H9 (cell line): ENCODE data around the gene SMAD3. TPM values are rescaled to one million over a fixed set of nuclear protein-coding genes. Genes with fewer than 3 reads are reported as not detected.

Source experiments
- DNase-seq: peaks from one replicate; pipeline ENCODE4 v3.0.0-alpha.2; 2017
- H2AFZ ChIP-seq: one replicate; pipeline ENCODE4 v1.6.1; 2013; ENCODE audit warnings: mild to moderate bottlenecking, low read length, control low read depth, moderate library complexity
- H2AK5ac ChIP-seq: 2 replicates; pipeline ENCODE4 v1.6.1; 2013; ENCODE audit warnings: low read length, control low read depth, mixed read lengths; ENCODE audit not compliant: insufficient read length
- H2BK120ac ChIP-seq: one replicate; pipeline ENCODE4 v1.6.1; 2013; ENCODE audit warnings: low read depth, mild to moderate bottlenecking, low read length, control low read depth, inconsistent platforms; ENCODE audit not compliant: poor library complexity, severe bottlenecking
- H2BK12ac ChIP-seq: 2 replicates; pipeline ENCODE4 v1.6.1; 2013; ENCODE audit warnings: low read length, control low read depth, mixed read lengths, low read depth; ENCODE audit not compliant: insufficient read length
- H2BK15ac ChIP-seq: 2 replicates; pipeline ENCODE4 v1.6.1; 2013; ENCODE audit warnings: low read depth, low read length, control low read depth
- H2BK20ac ChIP-seq: one replicate; pipeline ENCODE4 v1.6.1; 2013; ENCODE audit warnings: low read depth, mild to moderate bottlenecking, low read length, control low read depth, inconsistent platforms; ENCODE audit not compliant: poor library complexity, severe bottlenecking
- H2BK5ac ChIP-seq: 2 replicates; pipeline ENCODE4 v1.6.1; 2013; ENCODE audit warnings: low read length, control low read depth, mixed read lengths; ENCODE audit not compliant: insufficient read length
- H3K14ac ChIP-seq: 2 replicates; pipeline ENCODE4 v1.6.1; 2013; ENCODE audit warnings: low read length, control low read depth; ENCODE audit not compliant: insufficient read depth
- H3K18ac ChIP-seq: 2 replicates; pipeline ENCODE4 v1.6.1; 2013; ENCODE audit warnings: low read depth, mild to moderate bottlenecking, mixed read lengths, low read length, control low read depth; ENCODE audit not compliant: insufficient read length
- H3K23ac ChIP-seq: 2 replicates; pipeline ENCODE4 v1.6.1; 2013; ENCODE audit warnings: low read length, control low read depth, mixed read lengths, low read depth; ENCODE audit not compliant: insufficient read length
- H3K23me2 ChIP-seq: 2 replicates; pipeline ENCODE4 v1.6.1; 2013; ENCODE audit warnings: low read depth, mild to moderate bottlenecking, mixed read lengths, low read length, control low read depth; ENCODE audit not compliant: insufficient read length, poor library complexity, severe bottlenecking
- H3K27ac ChIP-seq: 2 replicates; pipeline ENCODE4 v1.5.1; 2013; ENCODE audit warnings: low read length, control low read depth, mixed read lengths, low read depth; ENCODE audit not compliant: insufficient read length
- H3K27me3 ChIP-seq: 2 replicates; pipeline ENCODE4 v1.6.1; 2013; ENCODE audit warnings: low read length, control low read depth, inconsistent platforms; ENCODE audit not compliant: insufficient read depth
- H3K4ac ChIP-seq: 2 replicates; pipeline ENCODE4 v1.6.1; 2013; ENCODE audit warnings: low read depth, mild to moderate bottlenecking, control low read depth, inconsistent platforms, low read length, moderate library complexity
- H3K4me1 ChIP-seq: 2 replicates; pipeline ENCODE4 v1.6.1; 2013; ENCODE audit warnings: low read length, control low read depth, inconsistent platforms; ENCODE audit not compliant: insufficient read depth
- H3K4me2 ChIP-seq: 2 replicates; pipeline ENCODE4 v1.6.1; 2013; ENCODE audit warnings: low read length, control low read depth, mixed read lengths; ENCODE audit not compliant: insufficient read length, insufficient read depth
- H3K56ac ChIP-seq: 2 replicates; pipeline ENCODE4 v1.6.1; 2013; ENCODE audit warnings: low read depth, mild to moderate bottlenecking, mixed read lengths, low read length, control low read depth; ENCODE audit not compliant: insufficient read length
- H3K79me1 ChIP-seq: 2 replicates; pipeline ENCODE4 v1.6.1; 2013; ENCODE audit warnings: low read depth, mild to moderate bottlenecking, moderate library complexity, low read length, control low read depth, inconsistent platforms; ENCODE audit not compliant: insufficient read depth, poor library complexity, severe bottlenecking
- H3K79me2 ChIP-seq: 2 replicates; pipeline ENCODE4 v1.6.1; 2013; ENCODE audit warnings: low read length, control low read depth, inconsistent platforms; ENCODE audit not compliant: insufficient read depth
- H3K9ac ChIP-seq: 2 replicates; pipeline ENCODE4 v1.6.1; 2013; ENCODE audit warnings: low read length, control low read depth, mixed read lengths; ENCODE audit not compliant: insufficient read length; ENCODE audit errors: extremely low read depth
- H3K9me3 ChIP-seq: one replicate; pipeline ENCODE4 v1.6.1; 2013; ENCODE audit warnings: low read depth, low read length, inconsistent platforms; ENCODE audit not compliant: control insufficient read depth
- H3T11ph ChIP-seq: one replicate; pipeline ENCODE4 v1.6.1; 2013; ENCODE audit warnings: mild to moderate bottlenecking, low read length, control low read depth, inconsistent platforms
- H4K20me1 ChIP-seq: one replicate; pipeline ENCODE4 v1.6.1; 2013; ENCODE audit not compliant: control insufficient read depth, insufficient read length, insufficient read depth
- H4K5ac ChIP-seq: 2 replicates; pipeline ENCODE4 v1.6.1; 2013; ENCODE audit warnings: low read depth, mild to moderate bottlenecking, mixed read lengths, low read length, control low read depth; ENCODE audit not compliant: insufficient read length
- H4K8ac ChIP-seq: replicated peaks from 2 replicates; pipeline ENCODE4 v1.6.1; 2013; ENCODE audit warnings: low read length, control low read depth, mixed read lengths, low read depth; ENCODE audit not compliant: insufficient read length
- H4K91ac ChIP-seq: 2 replicates; pipeline ENCODE4 v1.6.1; 2013; ENCODE audit warnings: low read depth, mild to moderate bottlenecking, moderate library complexity, mixed read lengths, low read length, control low read depth; ENCODE audit not compliant: insufficient read length
- H3K27ac Mint-ChIP-seq, 3 experiments: 2 replicates in 2 of 3; 3 replicates in 1 of 3; pipeline ENCODE4 v1.8.0; 2020 to 2021; ENCODE audit warnings: mixed read lengths in 3 of 3, mild to moderate bottlenecking in 1 of 3, moderate library complexity in 1 of 3
- H3K27me3 Mint-ChIP-seq: 2 replicates; pipeline ENCODE4 v1.8.0; 2021; ENCODE audit warnings: low read depth, mild to moderate bottlenecking, moderate library complexity, mixed read lengths
- H3K36me3 Mint-ChIP-seq, 3 experiments: 2 replicates in 2 of 3; 3 replicates in 1 of 3; pipeline ENCODE4 v1.8.0; 2020 to 2021; ENCODE audit warnings: low read depth in 3 of 3, mixed read lengths in 3 of 3; ENCODE audit not compliant: insufficient read depth in 1 of 3
- H3K4me1 Mint-ChIP-seq, 2 experiments: 2 replicates each; pipeline ENCODE4 v1.8.0; 2020; ENCODE audit warnings: mixed read lengths in 2 of 2
- H3K4me3 Mint-ChIP-seq, 2 experiments: 2 replicates in 1 of 2; 3 replicates in 1 of 2; pipeline ENCODE4 v1.8.0; 2020 to 2021; ENCODE audit warnings: mild to moderate bottlenecking in 2 of 2, mixed read lengths in 2 of 2, moderate library complexity in 1 of 2
- H3K9me3 Mint-ChIP-seq, 2 experiments: 2 replicates in 1 of 2; 3 replicates in 1 of 2; pipeline ENCODE4 v1.8.0; 2020; ENCODE audit warnings: mild to moderate bottlenecking in 2 of 2, mixed read lengths in 2 of 2, moderate library complexity in 1 of 2
- WGBS: extraction: QIAGEN DNeasy Blood & Tissue Kit; methylation state at CpG from one replicate; pipeline ENCODE4 v1.1.7; 2013; ENCODE audit warnings: missing lambda C conversion rate, low lambda C conversion rate, mixed read lengths; ENCODE audit not compliant: insufficient read length; ENCODE audit errors: extremely low coverage; 5-methylcytosine and 5-hydroxymethylcytosine counted together
- total RNA-seq: library from RNA; stranded (reverse); gene quantifications from 2 replicates; pipeline ENCODE4 v1.2.1, GENCODE V29; 2021
- TF ChIP-seq, protein P1 (sequence below): fragments of 200-600 bp; sonication (generic); conservative IDR thresholded peaks from 3 replicates; pipeline ENCODE4 v1.8.0; 2021; ENCODE audit warnings: antibody characterized with exemption, mild to moderate bottlenecking

SMAD3 gene
- total RNA-seq, 1 experiment from 2014 or later, result 26.7 TPM

DNA sequence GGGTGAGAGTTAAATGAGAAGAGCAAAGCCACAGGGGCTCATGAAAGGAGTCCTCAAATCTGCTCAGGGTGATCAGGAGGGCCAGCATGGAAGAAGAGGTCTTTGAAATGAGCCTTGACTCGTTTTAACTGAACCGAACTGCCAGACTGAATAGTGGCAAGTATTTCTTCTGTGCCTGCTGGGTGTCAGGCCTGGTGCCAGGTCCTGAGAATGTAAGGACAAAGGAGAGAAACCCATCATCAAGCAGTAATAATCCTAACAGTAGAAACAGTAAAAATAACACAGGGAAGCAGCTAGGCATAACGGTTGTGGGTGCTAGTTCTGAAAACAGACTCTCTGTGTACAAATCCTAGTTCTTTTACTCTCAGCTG is 40.4 kb upstream of the SMAD3 start:
- Mint-ChIP-seq H3K4me1 (peaks cover 42 to 47% of the 10 kb centered on the region in 2 experiments), H3K27ac (no peak overlapping the region), H3K36me3 (no peaks in the 10 kb centered on the region), H3K9me3 (no peaks in the 10 kb centered on the region; a peak in 1 of 5 replicates), H3K4me3 (no peak overlapping the region), H3K27me3 (no peaks in the 10 kb centered on the region; the same call in 1 of the 2 replicates)
- Histone ChIP-seq H3K27ac (no peak overlapping the region), H3K14ac (no peak overlapping the region), H2BK5ac (no peak overlapping the region), H4K8ac (no peak overlapping the region), H2BK120ac (no peak overlapping the region), H2BK15ac (no peak overlapping the region), H3K18ac (no peak overlapping the region), H3K79me1 (no peaks in the 10 kb centered on the region), H4K91ac (no peak overlapping the region), H3K56ac (no peak overlapping the region), H4K5ac (no peak overlapping the region), H2AFZ (no peak overlapping the region), H3K23me2 (no peaks in the 10 kb centered on the region), H3K79me2 (no peaks in the 10 kb centered on the region), H3K4me2 (no peak overlapping the region), H3K27me3 (no peaks in the 10 kb centered on the region), H2AK5ac (no peak overlapping the region), H3K4me1 (peaks cover 8% of the 10 kb centered on the region), H3K23ac (no peak overlapping the region), H3K9me3 (no peaks in the 10 kb centered on the region), H3T11ph (no peak overlapping the region), H3K9ac (no peak overlapping the region), H2BK12ac (no peak overlapping the region), H4K20me1 (no peaks in the 10 kb centered on the region), H3K4ac (no peak overlapping the region), H2BK20ac (no peak overlapping the region)
- TF ChIP-seq, protein P1, sequence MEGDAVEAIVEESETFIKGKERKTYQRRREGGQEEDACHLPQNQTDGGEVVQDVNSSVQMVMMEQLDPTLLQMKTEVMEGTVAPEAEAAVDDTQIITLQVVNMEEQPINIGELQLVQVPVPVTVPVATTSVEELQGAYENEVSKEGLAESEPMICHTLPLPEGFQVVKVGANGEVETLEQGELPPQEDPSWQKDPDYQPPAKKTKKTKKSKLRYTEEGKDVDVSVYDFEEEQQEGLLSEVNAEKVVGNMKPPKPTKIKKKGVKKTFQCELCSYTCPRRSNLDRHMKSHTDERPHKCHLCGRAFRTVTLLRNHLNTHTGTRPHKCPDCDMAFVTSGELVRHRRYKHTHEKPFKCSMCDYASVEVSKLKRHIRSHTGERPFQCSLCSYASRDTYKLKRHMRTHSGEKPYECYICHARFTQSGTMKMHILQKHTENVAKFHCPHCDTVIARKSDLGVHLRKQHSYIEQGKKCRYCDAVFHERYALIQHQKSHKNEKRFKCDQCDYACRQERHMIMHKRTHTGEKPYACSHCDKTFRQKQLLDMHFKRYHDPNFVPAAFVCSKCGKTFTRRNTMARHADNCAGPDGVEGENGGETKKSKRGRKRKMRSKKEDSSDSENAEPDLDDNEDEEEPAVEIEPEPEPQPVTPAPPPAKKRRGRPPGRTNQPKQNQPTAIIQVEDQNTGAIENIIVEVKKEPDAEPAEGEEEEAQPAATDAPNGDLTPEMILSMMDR, result no peak
- no CpG with 5 or more reads among the region's 3 CpGs for WGBS
- no peak for DNase-seq
